ENCODE data around the gene BRF1. TPM values are rescaled to one million over a fixed set of nuclear protein-coding genes. Genes with fewer than 3 reads are reported as not detected.

Gene BRF1
- total and polyA plus RNA-seq, 2 of the 8 experiments (the other 6 are each of a cell fraction or from before 2014, with no cell fraction given), result 7.7 to 18.3 TPM

DNA sequence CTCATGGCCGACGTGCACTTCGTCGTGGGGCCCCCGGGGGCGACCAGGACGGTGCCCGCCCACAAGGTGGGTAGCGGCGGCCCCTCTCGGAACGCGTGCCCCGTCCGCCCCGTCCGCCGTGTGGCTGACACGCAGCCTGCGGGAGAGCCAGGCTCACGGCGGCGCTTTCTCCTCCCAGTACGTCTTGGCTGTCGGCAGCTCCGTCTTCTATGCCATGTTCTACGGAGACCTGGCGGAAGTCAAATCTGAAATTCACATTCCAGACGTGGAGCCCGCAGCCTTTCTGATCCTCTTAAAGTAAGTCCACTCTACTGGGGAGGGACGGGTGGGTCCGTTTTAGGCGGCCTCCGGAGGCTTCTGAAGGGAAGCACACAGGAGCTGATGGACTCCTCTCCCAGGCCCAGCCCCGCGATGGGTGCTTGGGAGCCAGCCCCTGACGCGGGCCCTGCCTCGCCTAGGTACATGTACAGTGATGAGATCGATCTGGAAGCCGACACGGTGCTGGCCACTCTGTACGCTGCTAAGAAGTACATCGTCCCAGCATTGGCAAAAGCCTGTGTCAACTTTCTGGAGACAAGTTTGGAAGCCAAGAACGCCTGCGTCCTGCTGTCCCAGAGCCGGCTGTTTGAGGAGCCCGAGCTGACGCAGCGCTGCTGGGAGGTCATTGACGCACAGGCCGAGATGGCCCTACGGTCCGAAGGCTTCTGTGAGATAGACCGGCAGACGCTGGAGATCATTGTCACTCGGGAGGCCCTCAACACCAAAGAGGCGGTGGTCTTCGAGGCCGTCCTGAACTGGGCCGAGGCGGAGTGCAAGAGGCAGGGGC is 51.4 kb downstream of the BRF1 start:
- 59% methylated on average over 43 of the region's 62 CpGs; no CpG with 5 or more reads in 1 of the 2 experiments for WGBS, 2 experiments (ENCODE audit: extremely low coverage in 1 of 2, insufficient coverage in 1 of 2, insufficient read length in 1 of 2, insufficient replicate concordance in 2 of 2, low coverage in 1 of 2, low lambda C conversion rate in 2 of 2, missing lambda C conversion rate in 1 of 2)
- no peak for FAIRE-seq
- TF ChIP-seq JUN (IDR thresholded peaks at IDR 0.05; ENCODE audit: low read depth, low read length) (no peak), TCF12 (IDR thresholded peaks at IDR 0.05; ENCODE audit: low read depth, low read length) (no peak), TEAD4 (IDR thresholded peaks at IDR 0.05; ENCODE audit: low read depth, low read length) (no peak), CEBPB (IDR thresholded peaks at IDR 0.05; ENCODE audit: low read depth, low read length) (no peak), GABPA (IDR thresholded peaks at IDR 0.05; ENCODE audit: borderline replicate concordance, insufficient read depth, low read length) (no peak), BRCA1 (IDR thresholded peaks at IDR 0.05; ENCODE audit: low read depth, low read length) (no peak), ASH2L (IDR thresholded peaks at IDR 0.05; ENCODE audit: low read length) (no peak)
- TF ChIP-seq, protein P1, sequence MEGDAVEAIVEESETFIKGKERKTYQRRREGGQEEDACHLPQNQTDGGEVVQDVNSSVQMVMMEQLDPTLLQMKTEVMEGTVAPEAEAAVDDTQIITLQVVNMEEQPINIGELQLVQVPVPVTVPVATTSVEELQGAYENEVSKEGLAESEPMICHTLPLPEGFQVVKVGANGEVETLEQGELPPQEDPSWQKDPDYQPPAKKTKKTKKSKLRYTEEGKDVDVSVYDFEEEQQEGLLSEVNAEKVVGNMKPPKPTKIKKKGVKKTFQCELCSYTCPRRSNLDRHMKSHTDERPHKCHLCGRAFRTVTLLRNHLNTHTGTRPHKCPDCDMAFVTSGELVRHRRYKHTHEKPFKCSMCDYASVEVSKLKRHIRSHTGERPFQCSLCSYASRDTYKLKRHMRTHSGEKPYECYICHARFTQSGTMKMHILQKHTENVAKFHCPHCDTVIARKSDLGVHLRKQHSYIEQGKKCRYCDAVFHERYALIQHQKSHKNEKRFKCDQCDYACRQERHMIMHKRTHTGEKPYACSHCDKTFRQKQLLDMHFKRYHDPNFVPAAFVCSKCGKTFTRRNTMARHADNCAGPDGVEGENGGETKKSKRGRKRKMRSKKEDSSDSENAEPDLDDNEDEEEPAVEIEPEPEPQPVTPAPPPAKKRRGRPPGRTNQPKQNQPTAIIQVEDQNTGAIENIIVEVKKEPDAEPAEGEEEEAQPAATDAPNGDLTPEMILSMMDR (IDR thresholded peaks at IDR 0.05; ENCODE audit: control extremely low read depth in 1 of 3, insufficient read depth in 1 of 3, low read depth in 1 of 3, low read length in 3 of 3), result no peak
- TF ChIP-seq, protein P2, sequence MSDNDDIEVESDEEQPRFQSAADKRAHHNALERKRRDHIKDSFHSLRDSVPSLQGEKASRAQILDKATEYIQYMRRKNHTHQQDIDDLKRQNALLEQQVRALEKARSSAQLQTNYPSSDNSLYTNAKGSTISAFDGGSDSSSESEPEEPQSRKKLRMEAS (IDR thresholded peaks at IDR 0.05), result peak; percentile 54; the same call in 1 of the 2 replicates

More for the DNA sequence above, 51.4 kb downstream of the BRF1 start:
- no peaks in the 10 kb centered on the region for H3K9me3 ChIP-seq (ENCODE audit: insufficient read depth in 2 of 2, low read depth in 1 of 2, low read length in 1 of 2)
- ChIA-PET POLR2A (ENCODE audit: partially characterized antibody) (interaction anchor here (1.2 kb wide), 1 partner anchor 221 kb away, joined by 3 read pairs; no protein-coding TSS in a partner anchor), CTCF (ENCODE audit: partially characterized antibody) (interaction anchor here (0.6 to 3.5 kb wide), 6 partner anchors 11 to 102 kb away, joined by 3 to 12 read pairs (median 6); no protein-coding TSS in a partner anchor)
- H2BK120ac ChIP-seq (replicated peaks; ENCODE audit: low read depth, low read length), result no peak overlapping the region
- peak overlapping the region in 2 of 4 experiments; percentile 13 to 41; a peak in 3 of 7 replicates for H3K9ac ChIP-seq (replicated peaks in 1 of 4; ENCODE audit: extremely low read depth in 1 of 4, low read depth in 3 of 4, low read length in 3 of 4)
- no peak overlapping the region for H3K14ac ChIP-seq (ENCODE audit: insufficient read length)
- H2BK5ac ChIP-seq (ENCODE audit: low read depth, low read length), result no peak overlapping the region
- H4K5ac ChIP-seq (ENCODE audit: insufficient read length, low read depth, low read length), result no peak overlapping the region
- no peak overlapping the region for H3K18ac ChIP-seq (ENCODE audit: extremely low read depth, low read length)
- H3K79me1 ChIP-seq (ENCODE audit: low read depth, low read length), result no peaks in the 10 kb centered on the region; the same call in 1 of the 2 replicates
- H3K4me3 ChIP-seq (ENCODE audit: extremely low read depth in 1 of 4, insufficient read depth in 2 of 4, low read depth in 3 of 4, low read length in 4 of 4), result peak overlapping the region; percentile 37 to 66 (median 44)
- no peak overlapping the region for H2BK20ac ChIP-seq (ENCODE audit: low read length)
- no peak overlapping the region for H3K4ac ChIP-seq (replicated peaks; ENCODE audit: insufficient read length, low read depth, low read length)
- peaks cover 0 to 3% of the 10 kb centered on the region in 2 experiments; a peak in 1 of 4 replicates for H3K79me2 ChIP-seq (ENCODE audit: control insufficient read depth in 1 of 2, insufficient read depth in 2 of 2, low read length in 2 of 2)
- H4K8ac ChIP-seq (ENCODE audit: extremely low read depth, insufficient read depth, low read length), result peak overlapping the region; percentile 83; the same call in 1 of the 2 replicates
- peaks cover 0 to 11% of the 10 kb centered on the region in 2 experiments for H4K20me1 ChIP-seq (replicated peaks in 1 of 2; ENCODE audit: control insufficient read depth in 1 of 2, insufficient read depth in 2 of 2, low read length in 2 of 2)
- no peak overlapping the region for H2BK12ac ChIP-seq (ENCODE audit: low read depth, low read length)
- no peak overlapping the region for H4K91ac ChIP-seq (replicated peaks; ENCODE audit: insufficient read length, low read length)
- no peak overlapping the region for H2AK5ac ChIP-seq (ENCODE audit: low read depth, low read length)
- H3K56ac ChIP-seq (replicated peaks; ENCODE audit: insufficient read length, low read depth, low read length), result no peak overlapping the region
- H3K27me3 ChIP-seq (replicated peaks in 1 of 4; ENCODE audit: control insufficient read depth in 3 of 4, extremely low read depth in 1 of 4, insufficient read depth in 3 of 4, low read length in 3 of 4), result peaks cover 0 to 7% (median 3%) of the 10 kb centered on the region in 4 experiments; a peak in 3 of 7 replicates
- no peak overlapping the region for H3K27ac ChIP-seq (ENCODE audit: low read depth, low read length)
- H3K23ac ChIP-seq (ENCODE audit: insufficient read length), result no peak overlapping the region
- peaks cover 0 to 6% (median 2%) of the 10 kb centered on the region in 4 experiments; a peak in 3 of 7 replicates for H3K4me1 ChIP-seq (replicated peaks in 1 of 4; ENCODE audit: control insufficient read depth in 3 of 4, insufficient read depth in 4 of 4, low read length in 3 of 4)
- DNase-seq (ENCODE audit: low read depth in 1 of 2, low spot score in 2 of 2), result peak in 1 of 2 experiments; percentile 62
- no peaks in the 10 kb centered on the region; a peak in 3 of 8 replicates for H3K36me3 ChIP-seq (ENCODE audit: control insufficient read depth in 2 of 4, insufficient read depth in 4 of 4, low read length in 3 of 4)
- no peak overlapping the region for H2AFZ ChIP-seq (ENCODE audit: low read length)
- peak overlapping the region; percentile 63 to 69 for H3K4me2 ChIP-seq (ENCODE audit: insufficient read depth in 1 of 2, low read depth in 2 of 2, low read length in 2 of 2)
- H3K23me2 ChIP-seq (ENCODE audit: low read depth, low read length), result peaks cover 10% of the 10 kb centered on the region; the same call in 1 of the 2 replicates
- H2BK15ac ChIP-seq (ENCODE audit: low read length), result no peak overlapping the region
